SK-N-SH (cell line): ENCODE results near the gene C18orf63. TPM values are rescaled to one million over a fixed set of nuclear protein-coding genes. Genes with fewer than 3 reads are reported as not detected.

Experiments
- CTCF ChIA-PET: fragments of 300-600, 350-600 bp; formaldehyde crosslinking; extraction: SDS; loops from one replicate; lab custom pipeline; 2021; lab: Yijun Ruan, JAX
- POLR2A ChIA-PET: fragments of 350-600 bp; sonication (Branson Sonifier 250); formaldehyde crosslinking; extraction: SDS; loops from one replicate; lab custom pipeline; 2020; ENCODE audit warnings: antibody characterized with exemption, inconsistent platforms; lab: Yijun Ruan, JAX
- DNase-seq: peaks from one replicate; pipeline ENCODE4 v3.0.0; 2012
- H2AFZ ChIP-seq: fragments of 200-600 bp; sonication (generic); 2 replicates; pipeline ENCODE4 v1.8.1; 2016; ENCODE audit warnings: antibody characterized with exemption, mild to moderate bottlenecking, low read depth
- H3F3A ChIP-seq: fragments of 200-600 bp; sonication (generic); replicated peaks from 2 replicates; pipeline ENCODE3; 2016; ENCODE audit warnings: antibody characterized with exemption, mild to moderate bottlenecking; ENCODE audit not compliant: insufficient read depth
- H3K27ac ChIP-seq, 2 experiments: fragments of 200-500 bp in 1 of 2; fragments of 200-600 bp in 1 of 2; sonication (Bioruptor generic) in 1 of 2; sonication (generic), shearing (Covaris generic) in 1 of 2; 2 replicates each; pipeline versions ENCODE4 v1.5.1 to v1.6.1; 2014 to 2016; ENCODE audit warnings: low read depth in 2 of 2, inconsistent platforms in 1 of 2, low read length in 1 of 2, mild to moderate bottlenecking in 1 of 2, mixed read lengths in 1 of 2
- H3K27me3 ChIP-seq: fragments of 200-600 bp; sonication (generic), shearing (Covaris generic); 2 replicates; pipeline ENCODE4 v1.6.1; 2016; ENCODE audit warnings: mixed run types; ENCODE audit not compliant: insufficient read depth
- H3K36me3 ChIP-seq, 2 experiments: fragments of 200-500 bp in 1 of 2; fragments of 200-600 bp in 1 of 2; sonication (Bioruptor generic) in 1 of 2; sonication (generic) in 1 of 2; replicated peaks in 1 of 2; 2 replicates each; pipeline versions ENCODE3 to v1.5.1; 2014 to 2016; ENCODE audit warnings: low read length in 1 of 2, mild to moderate bottlenecking in 1 of 2; ENCODE audit not compliant: insufficient read depth in 2 of 2, control insufficient read depth in 1 of 2
- H3K4me1 ChIP-seq, 2 experiments: fragments of 200-500 bp in 1 of 2; fragments of 200-600 bp in 1 of 2; sonication (Bioruptor generic) in 1 of 2; sonication (generic), shearing (Covaris generic) in 1 of 2; 2 replicates each; pipeline versions ENCODE4 v1.5.1 to v1.6.1; 2014 to 2016; ENCODE audit warnings: low read depth in 1 of 2, low read length in 1 of 2, mixed run types in 1 of 2; ENCODE audit not compliant: insufficient read depth in 2 of 2, control insufficient read depth in 1 of 2
- H3K4me2 ChIP-seq: fragments of 200-600 bp; sonication (generic), shearing (Covaris generic); 2 replicates; pipeline ENCODE4 v1.6.1; 2017; ENCODE audit warnings: mixed run types
- H3K4me3 ChIP-seq, 2 experiments: fragments of 200-500 bp in 1 of 2; fragments of 200-600 bp in 1 of 2; sonication (Bioruptor generic) in 1 of 2; sonication (generic), shearing (Covaris generic) in 1 of 2; 2 replicates each; pipeline versions ENCODE4 v1.5.1 to v1.8.1; 2014 to 2016; ENCODE audit warnings: low read depth in 2 of 2, inconsistent platforms in 1 of 2, low read length in 1 of 2, mild to moderate bottlenecking in 1 of 2, mixed read lengths in 1 of 2, moderate library complexity in 1 of 2
- H3K79me2 ChIP-seq: fragments of 200-600 bp; sonication (generic); 2 replicates; pipeline ENCODE4 v1.8.1; 2017; ENCODE audit warnings: mild to moderate bottlenecking; ENCODE audit not compliant: insufficient read depth
- H3K9ac ChIP-seq: fragments of 200-600 bp; sonication (generic); 2 replicates; pipeline ENCODE4 v1.6.1; 2017; ENCODE audit warnings: mixed run types
- H3K9me2 ChIP-seq: fragments of 200-600 bp; sonication (generic); 2 replicates; pipeline ENCODE4 v1.6.1; 2017; ENCODE audit warnings: mixed run types
- H3K9me3 ChIP-seq: fragments of 200-600 bp; sonication (generic); 2 replicates; pipeline ENCODE4 v1.6.1; 2017; ENCODE audit warnings: mixed run types, mild to moderate bottlenecking, moderate library complexity
- H4K20me1 ChIP-seq: fragments of 200-600 bp; sonication (generic); 2 replicates; pipeline ENCODE4 v1.6.1; 2017; ENCODE audit warnings: mild to moderate bottlenecking, mixed run types; ENCODE audit not compliant: insufficient read depth
- CHD2 ChIP-seq: fragments of 150-350 bp; IDR thresholded peaks from 2 replicates; pipeline ENCODE4 v1.6.1; 2018; ENCODE audit warnings: low read length; ENCODE audit not compliant: partially characterized antibody
- EP300 ChIP-seq, 2 experiments: IDR thresholded peaks; 2 replicates each; pipeline versions ENCODE4 v1.4.0 to v1.6.1; 2012; ENCODE audit warnings: borderline replicate concordance in 1 of 2, low read depth in 1 of 2, low read length in 1 of 2
- FOSL2 ChIP-seq: IDR thresholded peaks from 2 replicates; pipeline ENCODE4 v1.4.0; 2012; ENCODE audit warnings: low read depth, mild to moderate bottlenecking, moderate library complexity, borderline replicate concordance
- FOXM1 ChIP-seq: IDR thresholded peaks from 2 replicates; pipeline ENCODE4 v1.4.0; 2012; ENCODE audit warnings: low read depth, mild to moderate bottlenecking
- MXI1 ChIP-seq: IDR thresholded peaks from 2 replicates; pipeline ENCODE4 v1.6.1; 2012; ENCODE audit warnings: mild to moderate bottlenecking, low read depth, low read length, improper control_type of control experiment
- RCOR1 ChIP-seq: fragments of 150-350 bp; IDR thresholded peaks from 2 replicates; pipeline ENCODE4 v1.6.1; 2017; ENCODE audit warnings: antibody characterized with exemption, low read length
- RXRA ChIP-seq: IDR thresholded peaks from 2 replicates; pipeline ENCODE4 v1.4.0; 2012; ENCODE audit warnings: low read depth, mild to moderate bottlenecking, borderline replicate concordance
- SIN3A ChIP-seq: IDR thresholded peaks from 2 replicates; pipeline ENCODE4 v1.6.1; 2012; ENCODE audit warnings: low read depth, mild to moderate bottlenecking, low read length, moderate library complexity, borderline replicate concordance
- SMC3 ChIP-seq: IDR thresholded peaks from 2 replicates; pipeline ENCODE4 v1.6.1; 2012; ENCODE audit warnings: low read depth, low read length, improper control_type of control experiment
- TAF1 ChIP-seq: IDR thresholded peaks from 2 replicates; pipeline ENCODE4 v1.6.1; 2012; ENCODE audit warnings: low read depth, mild to moderate bottlenecking, low read length, moderate library complexity, borderline replicate concordance
- YY1 ChIP-seq: IDR thresholded peaks from 2 replicates; pipeline ENCODE4 v1.4.0; 2012; ENCODE audit warnings: low read depth, mild to moderate bottlenecking
- WGBS: methylation state at CpG from one replicate; pipeline ENCODE4 v1.1.6; 2017; ENCODE audit warnings: low lambda C conversion rate; 5-methylcytosine and 5-hydroxymethylcytosine counted together
- polyA plus RNA-seq, 3 experiments: library from polyadenylated mRNA; depleted of rRNA; stranded (reverse); fragments of >200 nt; gene quantifications; 2 replicates each; pipeline ENCODE4 v1.2.3, GENCODE V29; 2012
- TF ChIP-seq, protein P1 (sequence below): IDR thresholded peaks from 2 replicates; pipeline ENCODE4; 2012
- TF ChIP-seq, protein P2 (sequence below): IDR thresholded peaks from 2 replicates; pipeline ENCODE4 v1.4.0; 2012; ENCODE audit warnings: low read depth, borderline replicate concordance
- TF ChIP-seq, protein P3 (sequence below): IDR thresholded peaks from 2 replicates; pipeline ENCODE4 v1.4.0; 2012; ENCODE audit warnings: low read depth
- TF ChIP-seq, protein P4 (sequence below): fragments of 150-350 bp; IDR thresholded peaks from 2 replicates; pipeline ENCODE4 v1.6.1; 2017; ENCODE audit warnings: antibody characterized with exemption, low read length, low read depth, borderline replicate concordance

C18orf63 gene
- polyA plus RNA-seq, 1 of the 3 experiments (the other 2 are of a cell fraction): not detected

DNA sequence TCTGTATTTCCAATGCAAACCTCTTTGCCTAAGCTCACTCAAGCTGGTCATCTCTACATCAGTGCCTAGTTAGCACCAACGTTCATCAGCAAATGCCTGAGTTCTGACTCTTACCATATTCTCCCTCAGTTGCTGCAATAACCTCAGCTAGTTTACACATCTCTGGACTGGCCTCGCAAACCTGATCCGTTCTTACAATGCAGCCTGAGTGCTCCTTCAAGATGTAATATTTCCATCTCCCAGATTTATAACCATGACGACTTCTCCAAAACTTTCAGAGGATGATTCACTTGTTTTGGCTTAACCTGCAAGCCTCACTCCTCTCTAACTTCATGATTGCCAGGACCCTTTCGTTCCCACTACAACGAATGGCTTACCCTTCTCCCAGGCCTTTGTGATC lies 71.7 kb downstream of the C18orf63 start:
- CTCF ChIA-PET: interaction anchor here (1.3 kb wide), 1 partner anchor 9 kb away, joined by 4 read pairs; no protein-coding TSS in a partner anchor
- no peak for DNase-seq
- Histone ChIP-seq H3K4me2 (no peak overlapping the region), H3K4me1 (no peaks in the 10 kb centered on the region), H2AFZ (no peak overlapping the region), H3K36me3 (no peaks in the 10 kb centered on the region), H3K79me2 (no peaks in the 10 kb centered on the region), H3K9me2 (no peaks in the 10 kb centered on the region), H4K20me1 (no peaks in the 10 kb centered on the region), H3K9ac (no peak overlapping the region), H3K27me3 (peaks cover 14% of the 10 kb centered on the region; the same call in 1 of the 2 replicates), H3F3A (no peaks in the 10 kb centered on the region), H3K27ac (no peak overlapping the region), H3K4me3 (no peak overlapping the region), H3K9me3 (no peaks in the 10 kb centered on the region)
- POLR2A ChIA-PET: no interaction called here
- WGBS: 0% methylated on average over 6 of the region's 6 CpGs
- TF ChIP-seq EP300 (IDR thresholded peaks at IDR 0.05; ENCODE audit: borderline replicate concordance in 1 of 2, low read depth in 1 of 2, low read length in 1 of 2): no peak

DNA sequence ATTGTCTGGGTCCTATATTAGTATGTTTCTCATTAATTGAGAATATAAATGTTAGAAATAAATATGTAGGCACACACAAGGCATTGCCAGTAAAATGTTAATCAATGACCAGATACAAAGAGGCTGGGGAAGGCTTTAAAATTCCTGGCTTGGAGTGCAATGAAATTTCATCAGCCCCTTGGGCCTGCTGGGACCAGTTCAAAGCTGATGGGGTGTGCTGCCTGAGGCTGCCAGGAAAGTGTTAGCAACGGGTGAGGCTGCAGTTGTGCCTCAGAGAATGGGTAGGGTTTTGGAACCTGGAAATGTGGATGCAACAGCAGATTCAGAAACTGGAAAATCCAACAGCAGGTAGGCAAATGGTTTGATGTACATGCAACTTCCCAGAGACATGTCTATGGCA lies 72.6 kb downstream of the C18orf63 start:
- Histone ChIP-seq H3K4me1 (no peaks in the 10 kb centered on the region), H3K9ac (no peak overlapping the region), H3K27ac (no peak overlapping the region), H3K9me2 (no peaks in the 10 kb centered on the region), H4K20me1 (no peaks in the 10 kb centered on the region), H3F3A (no peaks in the 10 kb centered on the region), H2AFZ (no peak overlapping the region), H3K36me3 (no peaks in the 10 kb centered on the region), H3K79me2 (no peaks in the 10 kb centered on the region), H3K4me2 (no peak overlapping the region), H3K9me3 (no peaks in the 10 kb centered on the region), H3K27me3 (peaks cover 16% of the 10 kb centered on the region; the same call in 1 of the 2 replicates), H3K4me3 (no peak overlapping the region)
- WGBS: 0% methylated on average over 1 of the region's 1 CpG
- POLR2A ChIA-PET: no interaction called here
- no peak for DNase-seq
- CTCF ChIA-PET: no interaction called here
- TF ChIP-seq, protein P1, sequence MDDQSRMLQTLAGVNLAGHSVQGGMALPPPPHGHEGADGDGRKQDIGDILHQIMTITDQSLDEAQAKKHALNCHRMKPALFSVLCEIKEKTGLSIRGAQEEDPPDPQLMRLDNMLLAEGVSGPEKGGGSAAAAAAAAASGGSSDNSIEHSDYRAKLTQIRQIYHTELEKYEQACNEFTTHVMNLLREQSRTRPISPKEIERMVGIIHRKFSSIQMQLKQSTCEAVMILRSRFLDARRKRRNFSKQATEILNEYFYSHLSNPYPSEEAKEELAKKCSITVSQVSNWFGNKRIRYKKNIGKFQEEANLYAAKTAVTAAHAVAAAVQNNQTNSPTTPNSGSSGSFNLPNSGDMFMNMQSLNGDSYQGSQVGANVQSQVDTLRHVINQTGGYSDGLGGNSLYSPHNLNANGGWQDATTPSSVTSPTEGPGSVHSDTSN: no peak
- no peak for TF ChIP-seq EP300 (IDR thresholded peaks at IDR 0.05; ENCODE audit: borderline replicate concordance in 1 of 2, low read depth in 1 of 2, low read length in 1 of 2)

DNA sequence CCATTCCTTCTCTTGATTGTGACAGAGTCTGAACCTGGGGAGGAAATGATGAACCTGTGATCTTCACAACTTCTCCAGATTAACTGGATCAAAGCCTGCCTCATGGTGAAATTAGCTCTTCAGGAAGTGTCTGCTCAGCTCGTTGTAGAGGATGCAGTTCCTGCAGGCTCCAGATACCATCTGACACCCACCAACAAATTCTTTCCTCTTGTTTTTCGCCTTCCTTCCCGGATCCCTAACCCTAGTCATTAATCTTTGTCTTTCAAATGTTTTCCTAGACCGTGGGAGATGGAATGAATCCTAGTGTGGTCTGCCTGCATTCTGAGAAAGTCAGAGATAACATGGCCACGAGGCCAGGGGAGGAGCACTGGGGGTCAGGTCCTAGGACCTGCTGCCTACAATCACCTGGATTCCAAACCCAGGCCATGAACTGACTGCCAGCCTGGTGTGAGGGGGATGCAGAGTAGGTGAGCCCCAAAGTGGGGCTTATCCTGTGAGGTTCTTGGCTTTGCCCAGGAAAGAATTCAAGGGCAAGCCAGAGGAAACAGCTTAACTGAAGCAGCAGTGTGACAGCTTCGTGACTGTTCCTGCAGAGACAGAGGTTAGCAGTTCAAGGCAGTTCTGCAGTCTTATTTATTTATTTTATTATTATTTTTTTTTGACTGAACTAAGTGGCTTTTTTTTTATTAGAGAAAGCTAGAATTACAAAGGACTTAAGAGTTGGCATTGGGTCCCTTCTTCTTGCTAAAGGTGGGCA lies 73.7 kb downstream of the C18orf63 start:
- Histone ChIP-seq H3K36me3 (no peaks in the 10 kb centered on the region), H3K9me2 (no peaks in the 10 kb centered on the region), H4K20me1 (no peaks in the 10 kb centered on the region), H3K4me1 (no peaks in the 10 kb centered on the region), H3F3A (no peaks in the 10 kb centered on the region), H3K9me3 (no peaks in the 10 kb centered on the region), H3K9ac (no peak overlapping the region), H3K27me3 (peaks cover 21% of the 10 kb centered on the region; the same call in 1 of the 2 replicates), H2AFZ (no peak overlapping the region), H3K79me2 (no peaks in the 10 kb centered on the region), H3K27ac (no peak overlapping the region), H3K4me3 (no peak overlapping the region), H3K4me2 (no peak overlapping the region)
- TF ChIP-seq SMC3: no peak
- TF ChIP-seq, protein P2, sequence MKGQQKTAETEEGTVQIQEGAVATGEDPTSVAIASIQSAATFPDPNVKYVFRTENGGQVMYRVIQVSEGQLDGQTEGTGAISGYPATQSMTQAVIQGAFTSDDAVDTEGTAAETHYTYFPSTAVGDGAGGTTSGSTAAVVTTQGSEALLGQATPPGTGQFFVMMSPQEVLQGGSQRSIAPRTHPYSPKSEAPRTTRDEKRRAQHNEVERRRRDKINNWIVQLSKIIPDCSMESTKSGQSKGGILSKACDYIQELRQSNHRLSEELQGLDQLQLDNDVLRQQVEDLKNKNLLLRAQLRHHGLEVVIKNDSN: no peak
- TF ChIP-seq FOXM1: no peak
- TF ChIP-seq RXRA: no peak
- TF ChIP-seq EP300 (IDR thresholded peaks at IDR 0.05; ENCODE audit: borderline replicate concordance in 1 of 2, low read depth in 1 of 2, low read length in 1 of 2): no peak
- TF ChIP-seq FOSL2: no peak
- TF ChIP-seq, protein P3, sequence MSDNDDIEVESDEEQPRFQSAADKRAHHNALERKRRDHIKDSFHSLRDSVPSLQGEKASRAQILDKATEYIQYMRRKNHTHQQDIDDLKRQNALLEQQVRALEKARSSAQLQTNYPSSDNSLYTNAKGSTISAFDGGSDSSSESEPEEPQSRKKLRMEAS: no peak
- no peak for TF ChIP-seq YY1
- TF ChIP-seq, protein P4, sequence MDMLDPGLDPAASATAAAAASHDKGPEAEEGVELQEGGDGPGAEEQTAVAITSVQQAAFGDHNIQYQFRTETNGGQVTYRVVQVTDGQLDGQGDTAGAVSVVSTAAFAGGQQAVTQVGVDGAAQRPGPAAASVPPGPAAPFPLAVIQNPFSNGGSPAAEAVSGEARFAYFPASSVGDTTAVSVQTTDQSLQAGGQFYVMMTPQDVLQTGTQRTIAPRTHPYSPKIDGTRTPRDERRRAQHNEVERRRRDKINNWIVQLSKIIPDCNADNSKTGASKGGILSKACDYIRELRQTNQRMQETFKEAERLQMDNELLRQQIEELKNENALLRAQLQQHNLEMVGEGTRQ: no peak
- TF ChIP-seq RCOR1: no peak
- no peak for TF ChIP-seq SIN3A
- TF ChIP-seq MXI1: no peak
- no peak for TF ChIP-seq TAF1
- TF ChIP-seq CHD2: no peak
- WGBS: 2% methylated on average over 6 of the region's 6 CpGs
- CTCF ChIA-PET: interaction anchor here (0.6 to 1.1 kb wide), 2 partner anchors 10 to 47 kb away, joined by 3 to 6 read pairs; no protein-coding TSS in a partner anchor
- no peak for DNase-seq
- POLR2A ChIA-PET: no interaction called here
